ENCODE measurements around the gene CHAT. TPM values are rescaled to one million over a fixed set of nuclear protein-coding genes. Genes with fewer than 3 reads are reported as not detected.

The CHAT gene
- total RNA-seq, 1 donor from 2014 or later: not detected

DNA sequence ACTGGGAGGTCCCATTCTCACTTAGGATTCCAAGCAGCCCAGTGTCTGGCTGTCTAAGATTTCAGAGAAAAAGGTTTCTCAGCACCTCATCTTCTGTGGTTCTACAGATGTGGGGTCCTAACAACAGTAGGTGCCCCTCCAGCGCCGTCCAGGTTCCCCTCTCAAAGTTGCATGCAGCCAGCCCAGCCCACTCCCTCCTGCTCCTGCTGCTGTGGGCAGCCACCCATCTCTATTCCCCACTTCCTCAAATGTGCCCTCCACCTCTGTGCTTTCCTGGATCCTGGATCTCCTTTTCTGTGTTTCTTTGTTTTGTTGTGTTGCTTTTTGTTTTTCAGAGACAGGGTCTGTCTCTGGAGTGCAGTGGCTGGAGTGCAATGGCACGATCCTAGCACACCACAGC, 17.0 kb upstream of the CHAT start:
- no peak for FAIRE-seq

DNA sequence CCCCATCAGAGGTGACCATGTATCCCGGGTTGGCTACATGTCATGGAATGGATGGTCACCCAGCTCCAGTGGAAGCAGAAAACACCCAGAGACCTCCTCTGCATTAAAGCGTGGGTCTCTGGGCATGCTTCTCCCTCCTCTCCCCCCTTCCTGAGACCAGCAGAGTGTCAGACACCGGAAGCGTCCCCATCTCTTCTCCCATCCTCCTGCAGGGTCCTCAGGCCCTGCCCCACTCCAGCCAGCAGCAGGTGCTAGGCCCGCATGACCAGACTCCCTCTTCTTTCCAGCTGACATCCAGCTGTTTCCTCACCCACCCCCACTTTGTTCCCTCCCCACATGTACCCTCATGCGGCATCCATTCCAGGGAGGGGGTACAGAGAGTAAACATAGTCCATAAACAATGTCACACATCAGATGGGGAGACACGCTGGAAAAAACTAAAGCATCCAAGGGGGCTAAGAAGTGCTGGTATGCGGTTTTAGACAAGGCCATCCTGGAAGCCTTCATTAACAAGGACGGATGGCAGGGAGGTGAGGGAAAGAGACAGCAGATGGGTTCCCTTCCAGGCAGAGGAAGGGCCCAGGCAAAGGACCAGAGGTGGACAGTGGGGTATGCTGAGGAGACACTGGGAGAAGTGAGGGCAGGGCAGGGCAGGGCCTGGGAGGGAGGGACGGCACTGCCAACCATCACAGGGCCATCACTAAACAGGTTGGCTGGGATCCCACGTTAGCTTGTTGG, 16.2 kb upstream of the CHAT start:
- FAIRE-seq (no peak), DNase-seq (ENCODE audit: low spot score in 2 of 2) (no peak)

More for the DNA sequence above, 17.0 kb upstream of the CHAT start:
- no peak for DNase-seq (ENCODE audit: low spot score in 2 of 2)

- DNase-seq (ENCODE audit: low spot score in 2 of 2) (no peak), FAIRE-seq (no peak)
Observed at GRCh38 chr10:49598164-49598856, 15.5 kb upstream of the CHAT start.

GRCh38 chr10:49598986-49599385, 14.9 kb upstream of the CHAT start:
- DNase-seq (ENCODE audit: low spot score in 2 of 2) (no peak), FAIRE-seq (no peak)

GRCh38 chr10:49599546-49599945, 14.3 kb upstream of the CHAT start:
- FAIRE-seq: no peak

GRCh38 chr10:49600046-49600445, 13.8 kb upstream of the CHAT start:
- no peak for FAIRE-seq

More at GRCh38 chr10:49599546-49599945, 14.3 kb upstream of the CHAT start:
- no peak for DNase-seq (ENCODE audit: low spot score in 2 of 2)

DNA sequence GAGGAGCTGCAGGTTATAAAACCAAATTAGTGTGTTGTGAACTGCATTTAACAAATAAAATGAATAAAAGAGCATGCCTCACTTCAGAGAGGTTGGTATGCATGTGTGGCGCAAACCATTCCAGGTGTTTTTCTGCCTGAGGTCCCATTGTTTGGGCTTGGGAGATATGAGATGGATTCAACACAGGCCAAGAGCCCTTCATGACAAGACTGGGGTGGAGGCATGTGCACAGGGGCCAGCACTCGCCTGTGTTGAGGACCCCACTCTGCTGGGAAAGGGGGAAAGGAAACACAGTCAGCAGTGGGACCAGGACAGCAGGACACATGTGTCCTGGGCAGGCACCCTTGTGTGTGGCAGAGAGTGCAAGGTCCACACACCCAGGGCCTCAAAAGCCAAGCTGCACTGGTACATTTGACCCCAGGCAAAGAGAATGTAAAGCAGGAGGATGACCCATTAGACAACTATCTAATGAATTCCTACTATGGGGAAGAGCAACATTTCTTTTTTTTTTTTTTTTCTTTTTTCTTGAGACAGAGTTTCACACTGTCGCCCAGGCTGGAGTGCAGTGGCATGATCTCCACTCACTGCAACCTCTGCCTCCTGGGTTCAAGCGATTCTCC, 12.9 kb upstream of the CHAT start:
- DNase-seq (ENCODE audit: low spot score in 2 of 2): no peak
- FAIRE-seq: no peak

More at GRCh38 chr10:49600046-49600445, 13.8 kb upstream of the CHAT start:
- no peak for DNase-seq (ENCODE audit: low spot score in 2 of 2)

DNA sequence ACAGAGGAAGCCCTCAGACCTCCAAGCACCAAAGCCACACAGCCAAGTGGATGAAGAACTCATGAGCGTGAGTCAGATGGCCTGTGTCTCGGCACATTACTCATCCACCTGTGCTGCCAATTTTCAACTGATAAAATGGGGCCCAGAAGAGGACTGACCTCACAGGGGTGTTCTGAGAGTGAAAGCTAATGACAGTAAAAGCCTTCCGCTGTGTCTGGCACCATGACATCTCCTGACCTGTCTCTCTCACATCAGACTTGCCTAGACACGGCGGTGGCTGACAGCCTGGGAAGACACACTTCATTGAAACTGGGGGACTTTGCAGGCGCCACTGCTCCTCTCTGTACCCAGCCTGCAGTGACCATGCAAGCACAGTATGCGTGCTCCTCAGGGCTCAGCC, 12.0 kb upstream of the CHAT start:
- FAIRE-seq (no peak), DNase-seq (ENCODE audit: low spot score in 2 of 2) (no peak)

DNA sequence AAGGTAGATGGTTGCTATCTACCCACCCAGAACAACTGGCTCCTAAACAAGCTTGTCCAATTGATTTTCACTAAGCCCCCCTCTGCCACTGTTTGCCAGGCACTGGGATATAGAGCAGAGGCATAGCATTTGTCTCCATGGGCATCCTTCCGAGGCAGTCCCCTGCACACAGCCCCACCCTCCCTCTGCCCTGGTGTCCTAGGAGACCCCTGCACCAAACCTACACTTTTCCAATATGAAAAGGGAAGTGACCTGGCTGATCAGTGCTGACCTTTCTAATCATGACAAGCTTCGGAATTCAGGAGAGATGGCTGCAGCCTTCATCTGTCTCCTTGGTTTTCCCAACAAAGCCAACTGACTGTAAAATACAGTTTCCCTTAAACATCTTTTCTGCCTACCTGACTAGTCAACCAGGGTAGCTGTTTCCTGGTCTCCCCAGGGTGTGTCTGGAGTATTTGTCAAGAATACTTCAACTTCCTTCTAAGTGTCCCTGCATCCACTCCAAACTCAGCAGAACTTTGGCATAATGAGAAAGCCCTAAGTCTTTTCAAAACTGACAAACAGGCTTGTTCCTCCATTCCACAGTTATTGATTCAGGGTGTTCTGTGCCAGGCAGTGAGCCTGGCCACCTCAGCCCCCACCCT, 11.3 kb upstream of the CHAT start:
- FAIRE-seq (no peak), DNase-seq (ENCODE audit: low spot score in 2 of 2) (no peak)

GRCh38 chr10:49605216-49605938, 8.5 kb upstream of the CHAT start:
- DNase-seq (ENCODE audit: low spot score in 2 of 2): no peak
- FAIRE-seq: no peak

- no peak for FAIRE-seq
Observed at GRCh38 chr10:49605939-49606509, 7.8 kb upstream of the CHAT start.

DNA sequence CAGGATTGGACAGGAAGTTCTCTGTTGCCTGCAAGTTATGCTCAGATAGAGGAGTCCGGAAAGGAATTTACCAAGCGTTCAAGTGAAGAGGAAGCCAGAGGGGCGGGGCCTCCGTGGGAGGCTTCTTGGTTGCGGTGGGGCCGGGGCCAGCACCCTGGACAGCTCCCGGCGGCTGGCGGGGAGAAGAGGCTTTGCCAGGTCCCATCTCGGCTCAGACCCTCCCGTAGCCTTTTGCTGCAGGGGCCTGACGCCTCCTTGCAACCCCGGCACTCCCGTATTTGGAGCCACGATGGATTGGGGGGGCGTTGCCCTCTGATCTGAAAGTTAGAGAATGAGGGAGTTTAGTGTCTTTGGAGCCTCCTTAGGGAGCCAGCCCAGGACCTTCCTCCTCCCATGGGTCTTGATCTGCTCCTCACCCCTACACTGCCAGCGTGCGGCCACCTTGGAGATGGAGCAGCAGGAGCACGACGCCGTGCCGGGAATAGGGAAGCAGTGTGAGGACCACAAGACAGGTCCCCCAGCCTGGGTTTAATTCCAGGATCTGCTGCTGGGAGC, 6.8 kb upstream of the CHAT start:
- FAIRE-seq: no peak
- DNase-seq (ENCODE audit: low spot score in 2 of 2): peak in 1 of 2 donors; percentile 62

More at GRCh38 chr10:49605939-49606509, 7.8 kb upstream of the CHAT start:
- DNase-seq (ENCODE audit: low spot score in 2 of 2): no peak

GRCh38 chr10:49608166-49609005, 5.5 kb upstream of the CHAT start:
- DNase-seq (ENCODE audit: low spot score in 2 of 2): no peak
- FAIRE-seq: no peak

DNA sequence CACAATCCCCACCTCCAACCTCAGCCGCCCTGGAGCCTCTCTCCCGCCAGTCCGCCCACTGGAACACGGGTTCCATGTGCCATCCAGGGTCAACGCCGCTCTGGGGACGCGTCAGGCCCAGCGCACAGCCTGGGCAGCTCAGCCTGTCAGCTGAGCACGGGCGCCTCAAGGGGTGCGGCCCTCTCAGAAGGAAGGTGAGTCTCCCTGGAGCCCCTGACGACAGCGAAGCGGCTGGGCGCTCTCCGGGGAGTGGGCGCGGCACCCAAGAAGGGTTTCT, 4.9 kb upstream of the CHAT start:
- no peak for DNase-seq (ENCODE audit: low spot score in 2 of 2)
- FAIRE-seq: no peak

DNA sequence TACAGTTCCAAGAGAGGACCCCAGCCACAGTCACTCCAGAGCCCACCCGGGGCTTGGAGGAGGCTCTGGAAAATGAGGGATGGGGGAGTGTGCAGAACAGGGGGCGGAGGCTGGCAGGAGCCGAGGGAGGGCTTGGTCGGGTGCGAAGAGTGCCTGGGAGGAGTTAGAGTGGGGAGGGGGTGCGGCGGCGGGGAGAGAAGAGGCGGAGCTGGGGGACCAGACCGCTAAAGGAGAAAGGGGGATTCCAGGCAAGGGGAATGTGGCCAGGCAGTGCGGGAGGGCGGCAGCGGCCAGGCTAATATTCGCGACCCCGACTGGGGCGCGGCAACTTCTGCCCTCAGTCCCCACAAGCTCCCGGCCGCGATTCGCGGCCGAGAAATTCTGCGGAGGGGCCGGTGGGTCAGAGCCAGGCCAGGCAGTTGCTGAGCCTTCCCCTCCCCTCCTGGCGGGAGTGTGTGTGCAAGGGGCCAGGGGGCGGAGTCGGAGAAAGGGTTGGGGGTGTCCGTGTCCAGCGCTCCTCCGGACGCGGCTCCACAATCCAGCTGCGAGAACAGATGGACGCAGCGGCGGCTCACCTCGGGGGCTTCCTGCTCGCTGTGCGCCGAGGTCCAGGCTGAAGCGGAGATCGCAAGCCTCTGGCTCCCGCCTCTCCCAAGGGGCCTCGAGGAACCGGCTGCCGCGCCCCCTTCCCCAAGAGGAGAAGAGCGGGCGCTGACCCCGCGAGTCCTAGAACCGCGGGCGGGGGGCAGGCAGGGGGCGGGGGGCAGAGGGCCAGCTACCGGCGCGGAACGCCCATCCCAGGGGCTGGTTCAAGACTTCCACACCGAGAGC, 4.3 kb upstream of the CHAT start:
- DNase-seq (ENCODE audit: low spot score in 2 of 2) (no peak), FAIRE-seq (no peak)

- FAIRE-seq: no peak
- peak in 1 of 2 donors; percentile 53 for DNase-seq (ENCODE audit: low spot score in 2 of 2)
Observed at GRCh38 chr10:49610114-49610457, 3.8 kb upstream of the CHAT start, which contains the start of gene SLC18A3. Gene SLC18A3 (plus strand): TSS chr10:49610310. CDS start chr10:49610741, 431 bp downstream.

- DNase-seq (ENCODE audit: low spot score in 2 of 2) (no peak), FAIRE-seq (no peak)
Observed at GRCh38 chr10:49610458-49611165, 3.2 kb upstream of the CHAT start.

Data from frontal cortex (tissue), 4 donors.